Lower leg skin (tissue), 4 donors: ENCODE data around the gene FKBP7. TPM values are rescaled to one million over a fixed set of nuclear protein-coding genes. Genes with fewer than 3 reads are reported as not detected.

Source experiments
- DNase-seq, 2 donors: peaks; one replicate each; pipeline ENCODE4 v3.0.0-alpha.2; 2019; ENCODE audit warnings: low spot score in 2 of 2
- H3K4me3 ChIP-seq: fragments of 200-600 bp; sonication (generic); 2 replicates; pipeline ENCODE4 v1.5.1; 2017; ENCODE audit warnings: mild to moderate bottlenecking, low read depth; ENCODE audit not compliant: poor library complexity, severe bottlenecking
- POLR2A ChIP-seq, 2 donors: fragments of 450-650 bp; IDR thresholded peaks; one replicate each; pipeline ENCODE4 v1.6.1; 2016 to 2017; ENCODE audit warnings: antibody characterized with exemption in 2 of 2, mild to moderate bottlenecking in 1 of 2, moderate library complexity in 1 of 2
- WGBS, 2 donors: methylation state at CpG; one replicate each; pipeline ENCODE4 v1.1.5; 2018; 5-methylcytosine and 5-hydroxymethylcytosine counted together
- intact Hi-C: fragments of 100-400 bp; cut with DNase I; formaldehyde crosslinking; loops from one replicate; pipeline ENCODE4 v1.15.0; 2023; ENCODE audit warnings: low total_unique reads
- total RNA-seq, 4 donors: library from RNA; depleted of rRNA; stranded (reverse); fragments of >200 nt; gene quantifications; one replicate each; pipeline ENCODE4 v1.1.0, GENCODE V29; 2016
- TF ChIP-seq, protein P1 (sequence below), 3 donors: fragments of 450-650 bp; IDR thresholded peaks; one replicate each; pipeline ENCODE4 v1.5.1; 2016; ENCODE audit warnings: antibody characterized with exemption in 3 of 3, mild to moderate bottlenecking in 3 of 3, moderate library complexity in 2 of 3

FKBP7 gene
- total RNA-seq, 4 donors from 2014 or later = 4.6 to 6.7 (median 5.4) TPM

DNA sequence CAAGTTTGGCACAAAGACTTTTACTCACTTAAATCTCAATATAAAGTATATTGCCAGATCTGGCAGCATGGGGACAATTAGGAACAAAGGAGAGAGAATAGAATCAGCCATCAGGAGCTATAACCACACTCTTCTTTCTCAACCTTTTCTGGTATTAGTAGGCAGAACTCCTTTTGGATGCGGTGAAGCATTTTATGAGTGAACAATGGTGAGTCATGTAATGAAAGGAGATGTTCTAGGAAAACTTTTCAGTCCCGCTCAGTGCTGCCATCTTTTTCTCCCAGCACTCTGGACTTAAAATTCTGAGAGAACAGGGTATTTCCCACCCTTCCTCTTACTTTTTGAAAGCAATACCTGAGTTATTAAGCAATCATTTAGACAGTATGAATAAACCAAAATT is 34.1 kb upstream of the FKBP7 start:
- no peak for DNase-seq
- H3K4me3 ChIP-seq = no peak overlapping the region
- TF ChIP-seq POLR2A (IDR thresholded peaks at IDR 0.05) = no peak
- TF ChIP-seq, protein P1, sequence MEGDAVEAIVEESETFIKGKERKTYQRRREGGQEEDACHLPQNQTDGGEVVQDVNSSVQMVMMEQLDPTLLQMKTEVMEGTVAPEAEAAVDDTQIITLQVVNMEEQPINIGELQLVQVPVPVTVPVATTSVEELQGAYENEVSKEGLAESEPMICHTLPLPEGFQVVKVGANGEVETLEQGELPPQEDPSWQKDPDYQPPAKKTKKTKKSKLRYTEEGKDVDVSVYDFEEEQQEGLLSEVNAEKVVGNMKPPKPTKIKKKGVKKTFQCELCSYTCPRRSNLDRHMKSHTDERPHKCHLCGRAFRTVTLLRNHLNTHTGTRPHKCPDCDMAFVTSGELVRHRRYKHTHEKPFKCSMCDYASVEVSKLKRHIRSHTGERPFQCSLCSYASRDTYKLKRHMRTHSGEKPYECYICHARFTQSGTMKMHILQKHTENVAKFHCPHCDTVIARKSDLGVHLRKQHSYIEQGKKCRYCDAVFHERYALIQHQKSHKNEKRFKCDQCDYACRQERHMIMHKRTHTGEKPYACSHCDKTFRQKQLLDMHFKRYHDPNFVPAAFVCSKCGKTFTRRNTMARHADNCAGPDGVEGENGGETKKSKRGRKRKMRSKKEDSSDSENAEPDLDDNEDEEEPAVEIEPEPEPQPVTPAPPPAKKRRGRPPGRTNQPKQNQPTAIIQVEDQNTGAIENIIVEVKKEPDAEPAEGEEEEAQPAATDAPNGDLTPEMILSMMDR (IDR thresholded peaks at IDR 0.05) = no peak
- 94 to 98% methylated on average over 2 of the region's 2 CpGs for WGBS, 2 donors
- intact Hi-C loops = no loop called here

DNA sequence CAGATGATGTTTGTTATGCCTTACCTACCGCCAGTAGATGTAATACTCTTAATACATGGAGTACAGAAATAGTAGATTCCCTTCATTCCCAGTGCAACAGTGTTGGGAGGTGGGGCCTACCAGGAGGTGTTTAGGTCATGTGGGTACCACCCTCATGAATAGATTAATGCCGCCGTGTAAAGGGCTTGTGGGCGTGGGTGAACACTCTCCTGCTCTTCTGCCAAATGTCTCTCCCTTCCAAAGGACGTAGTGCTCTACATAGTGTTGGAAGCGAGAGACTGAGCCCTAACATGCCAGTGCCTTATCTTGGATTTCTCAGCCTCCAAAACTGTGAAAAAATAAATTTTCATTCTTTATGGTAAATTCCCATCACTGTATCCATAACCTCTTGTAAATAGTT is 32.0 kb upstream of the FKBP7 start:
- WGBS, 2 donors = 48 to 73% methylated on average over 6 of the region's 6 CpGs
- TF ChIP-seq POLR2A (IDR thresholded peaks at IDR 0.05) = no peak
- intact Hi-C loops = no loop called here
- no peak overlapping the region for H3K4me3 ChIP-seq
- no peak for DNase-seq

DNA sequence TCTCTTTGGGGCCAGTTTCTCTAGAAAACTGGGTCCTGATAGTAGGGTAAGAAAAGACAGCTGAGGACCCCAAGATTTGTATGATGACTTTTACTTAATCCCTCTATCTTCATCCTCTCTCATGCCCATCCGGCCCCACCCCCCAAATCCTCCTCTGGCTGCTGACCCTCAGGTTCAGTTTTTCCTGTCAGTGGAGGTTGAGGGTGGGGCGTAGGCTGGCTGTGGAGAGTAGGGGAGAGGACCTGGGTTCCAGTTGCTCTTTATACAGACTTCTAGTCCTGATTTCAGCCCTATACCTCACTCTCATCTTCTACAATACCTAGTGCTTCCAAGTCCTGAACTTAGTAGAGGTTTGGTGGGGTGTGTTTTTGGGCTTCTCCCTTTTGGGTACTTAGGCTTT is 30.2 kb upstream of the FKBP7 start:
- 96 to 100% methylated on average over 2 of the region's 2 CpGs for WGBS, 2 donors
- H3K4me3 ChIP-seq = no peak overlapping the region
- DNase-seq = no peak
- intact Hi-C loops = no loop called here
- TF ChIP-seq, protein P1 (IDR thresholded peaks at IDR 0.05) = no peak
- no peak for TF ChIP-seq POLR2A (IDR thresholded peaks at IDR 0.05)

DNA sequence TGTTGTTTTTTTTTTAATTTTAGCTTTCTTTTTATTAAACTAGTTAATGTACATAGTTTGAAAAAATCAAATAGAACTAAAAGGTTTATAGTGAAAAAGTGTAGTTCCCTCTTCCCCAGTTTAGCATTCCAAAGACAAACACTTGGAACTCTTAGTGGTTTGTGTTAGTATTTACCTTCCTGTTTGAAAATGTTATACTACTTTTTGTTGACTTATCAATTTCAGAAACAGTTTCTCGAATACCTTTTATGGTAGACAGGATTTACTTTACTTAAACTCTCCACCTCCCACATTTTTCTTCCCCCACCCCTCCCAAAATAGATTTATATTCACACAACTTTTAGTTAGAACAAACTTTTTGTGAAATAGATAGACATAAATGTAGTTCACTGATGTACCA is 28.5 kb upstream of the FKBP7 start:
- WGBS, 2 donors = 94 to 96% methylated on average over 1 of the region's 1 CpG

DNA sequence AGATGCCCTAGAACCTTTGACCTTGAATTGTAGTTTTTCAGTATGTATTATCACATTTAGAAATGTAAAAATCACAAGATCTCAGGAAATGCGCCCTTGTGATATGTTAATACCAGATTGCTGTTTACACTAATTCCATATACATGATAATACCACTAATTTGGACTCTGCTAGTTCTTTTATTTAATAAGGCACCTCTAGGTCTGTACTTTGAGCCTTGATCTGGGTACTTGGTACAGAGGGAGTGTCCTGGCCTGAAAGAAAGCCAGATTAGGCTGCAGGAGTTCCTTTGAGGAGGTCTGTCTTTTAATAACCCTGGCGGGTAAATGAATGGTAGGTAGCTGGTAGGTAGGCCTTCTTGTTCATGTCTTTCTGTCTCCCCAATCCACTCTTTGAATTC is 28.1 kb upstream of the FKBP7 start:
- TF ChIP-seq, protein P1 (IDR thresholded peaks at IDR 0.05) = no peak
- no peak for TF ChIP-seq POLR2A (IDR thresholded peaks at IDR 0.05)
- intact Hi-C loops = no loop called here
- 96 to 100% methylated on average over 2 of the region's 2 CpGs for WGBS, 2 donors

More for the DNA sequence above, 28.5 kb upstream of the FKBP7 start:
- intact Hi-C loops = no loop called here
- H3K4me3 ChIP-seq = no peak overlapping the region
- TF ChIP-seq, protein P1 (IDR thresholded peaks at IDR 0.05) = no peak
- no peak for TF ChIP-seq POLR2A (IDR thresholded peaks at IDR 0.05)
- no peak for DNase-seq

DNA sequence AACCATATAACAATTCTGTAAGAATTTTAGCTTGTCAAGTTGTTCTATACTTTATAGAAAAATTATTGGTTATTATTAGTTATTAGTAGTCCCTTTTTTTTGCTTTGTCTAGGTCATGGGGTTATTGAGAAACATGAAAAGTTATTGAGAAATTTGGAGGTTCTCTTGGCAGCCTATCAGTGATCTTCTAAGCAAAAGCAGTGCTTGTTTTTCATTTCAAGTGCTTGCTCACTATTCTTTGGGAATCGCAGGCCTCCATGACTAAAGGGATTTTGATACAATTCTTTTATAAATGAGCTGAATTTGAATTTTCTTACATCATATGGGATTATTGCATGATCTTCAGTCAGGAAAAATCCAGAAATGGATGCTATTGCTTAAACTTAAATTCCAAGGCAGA is 27.7 kb upstream of the FKBP7 start:
- no peak overlapping the region for H3K4me3 ChIP-seq
- intact Hi-C loops = no loop called here
- TF ChIP-seq, protein P1 (IDR thresholded peaks at IDR 0.05) = no peak
- no peak for TF ChIP-seq POLR2A (IDR thresholded peaks at IDR 0.05)
- no peak for DNase-seq
- WGBS, 2 donors = 86 to 98% methylated on average over 1 of the region's 1 CpG

More for the DNA sequence above, 28.1 kb upstream of the FKBP7 start:
- no peak for DNase-seq
- no peak overlapping the region for H3K4me3 ChIP-seq
